Body of pancreas (tissue), 4 donors: ENCODE data around the gene USP47. TPM values are rescaled to one million over a fixed set of nuclear protein-coding genes. Genes with fewer than 3 reads are reported as not detected.
A peak's percentile ranks its signal among the peaks of the same experiment; 100 is the strongest.

Experiments used
- ATAC-seq: fragments of 150-250 bp; one replicate; pipeline ENCODE4 v1.9.1; 2016
- DNase-seq, 4 donors: peaks; one replicate each; pipeline ENCODE4 v3.0.0-alpha.2; 2019
- H3K27ac ChIP-seq, 4 donors: fragments of 200-600 bp; sonication (generic); 1 replicate in 3 of 4; 2 replicates in 1 of 4; pipeline versions ENCODE4 v1.5.1 to v1.6.1; 2016 to 2019; ENCODE audit warnings: mild to moderate bottlenecking in 1 of 4, mixed read lengths in 1 of 4, moderate library complexity in 1 of 4
- H3K27me3 ChIP-seq, 2 donors: fragments of 200-600 bp; sonication (generic); one replicate each; pipeline ENCODE4 v1.6.0; 2016; ENCODE audit warnings: mild to moderate bottlenecking in 1 of 2
- H3K36me3 ChIP-seq, 2 donors: fragments of 200-600 bp; sonication (generic); replicated peaks in 1 of 2; 2 replicates each; pipeline ENCODE4 v1.5.1; 2016; ENCODE audit warnings: low read depth in 2 of 2; ENCODE audit not compliant: insufficient read depth in 1 of 2
- H3K4me1 ChIP-seq: fragments of 200-600 bp; sonication (generic); one replicate; pipeline ENCODE4 v1.6.0; 2016
- H3K4me3 ChIP-seq, 2 donors: fragments of 200-600 bp; sonication (generic); 1 replicate in 1 of 2; 2 replicates in 1 of 2; pipeline ENCODE4 v1.5.1; 2016 to 2019
- H3K9me3 ChIP-seq, 3 donors: fragments of 200-600 bp; sonication (generic); 1 replicate in 2 of 3; 2 replicates in 1 of 3; pipeline ENCODE4 v1.5.1; 2016
- CTCF ChIP-seq, 7 experiments: fragments of 450-650 bp in 4 of 7; fragments of 200-600 bp in 3 of 7; sonication (generic) in 3 of 7; IDR thresholded peaks; one replicate each; pipeline ENCODE4 v1.5.1; 2016 to 2019; ENCODE audit warnings: antibody characterized with exemption in 7 of 7
- POLR2A ChIP-seq, 3 donors: fragments of 450-650 bp; IDR thresholded peaks; one replicate each; pipeline ENCODE4 v1.6.1; 2016; ENCODE audit warnings: antibody characterized with exemption in 3 of 3, mild to moderate bottlenecking in 2 of 3
- WGBS, 2 donors: methylation state at CpG; one replicate each; pipeline ENCODE4 v1.1.5; 2017; 5-methylcytosine and 5-hydroxymethylcytosine counted together
- intact Hi-C: fragments of 100-400 bp; cut with DNase I; formaldehyde crosslinking; loops from one replicate; pipeline ENCODE4 v1.15.1; 2023
- total RNA-seq, 2 donors: library from RNA; depleted of rRNA; stranded (reverse); fragments of >200 nt; gene quantifications; one replicate each; pipeline ENCODE4 v1.1.0, GENCODE V29; 2016

USP47 gene
- total RNA-seq, 2 donors from 2014 or later, result 51.1 to 63.3 TPM

GRCh38 chr11:11965192-11965591 lies 123.4 kb downstream of the USP47 start:
- no peak overlapping the region for H3K27ac ChIP-seq
- TF ChIP-seq CTCF (IDR thresholded peaks at IDR 0.05) (no peak), POLR2A (IDR thresholded peaks at IDR 0.05) (no peak)
- H3K36me3 ChIP-seq, result no peaks in the 10 kb centered on the region
- intact Hi-C loops, result no loop called here
- 79 to 100% methylated on average over 1 to 3 of the region's 3 CpGs for WGBS, 2 donors
- DNase-seq, result no peak
- H3K4me1 ChIP-seq, result peaks cover 8% of the 10 kb centered on the region
- H3K9me3 ChIP-seq, result no peaks in the 10 kb centered on the region
- H3K27me3 ChIP-seq, result no peaks in the 10 kb centered on the region
- no peak overlapping the region for H3K4me3 ChIP-seq
- ATAC-seq, result no peak

- ATAC-seq (no peak), DNase-seq (no peak)
- no peak for TF ChIP-seq POLR2A (IDR thresholded peaks at IDR 0.05)
- H3K9me3 ChIP-seq, result no peaks in the 10 kb centered on the region
- intact Hi-C loops, result no loop called here
- peaks cover 8% of the 10 kb centered on the region for H3K4me1 ChIP-seq
- H3K4me3 ChIP-seq, result no peak overlapping the region
- 84 to 85% methylated on average over 7 to 10 of the region's 10 CpGs for WGBS, 2 donors
- H3K27me3 ChIP-seq, result no peaks in the 10 kb centered on the region
- no peaks in the 10 kb centered on the region for H3K36me3 ChIP-seq
- H3K27ac ChIP-seq, result no peak overlapping the region
Measured at GRCh38 chr11:11965656-11966353, 124.0 kb downstream of the USP47 start.

- DNase-seq (no peak), ATAC-seq (no peak)
- Histone ChIP-seq H3K27ac (no peak overlapping the region), H3K4me3 (no peak overlapping the region), H3K27me3 (no peaks in the 10 kb centered on the region), H3K4me1 (peaks cover 8% of the 10 kb centered on the region), H3K36me3 (no peaks in the 10 kb centered on the region), H3K9me3 (no peaks in the 10 kb centered on the region)
- 84 to 92% methylated on average over 7 of the region's 7 CpGs for WGBS, 2 donors
- TF ChIP-seq POLR2A (IDR thresholded peaks at IDR 0.05) (no peak), CTCF (IDR thresholded peaks at IDR 0.05) (no peak)
- intact Hi-C loops, result no loop called here
Measured at GRCh38 chr11:11966354-11966741, 124.6 kb downstream of the USP47 start.

- peak; percentile 51 to 74 (median 64) for TF ChIP-seq CTCF (IDR thresholded peaks at IDR 0.05)
- no peak for TF ChIP-seq POLR2A (IDR thresholded peaks at IDR 0.05)
- no peaks in the 10 kb centered on the region for H3K27me3 ChIP-seq
- DNase-seq (peak; percentile 72 to 84 (median 78)), ATAC-seq (peak; percentile 80)
- peaks cover 8% of the 10 kb centered on the region for H3K4me1 ChIP-seq
- no peak overlapping the region for H3K27ac ChIP-seq
- no peaks in the 10 kb centered on the region for H3K9me3 ChIP-seq
- WGBS, 2 donors, result 74% methylated on average over 13 to 15 of the region's 15 CpGs
- no peaks in the 10 kb centered on the region for H3K36me3 ChIP-seq
- intact Hi-C loops, result no loop called here
- H3K4me3 ChIP-seq, result no peak overlapping the region
Measured at GRCh38 chr11:11966826-11967668, 125.3 kb downstream of the USP47 start.

- no peak overlapping the region for H3K4me3 ChIP-seq
- H3K27ac ChIP-seq, result no peak overlapping the region
- no peak for TF ChIP-seq POLR2A (IDR thresholded peaks at IDR 0.05)
- TF ChIP-seq CTCF (IDR thresholded peaks at IDR 0.05), result no peak
- no peaks in the 10 kb centered on the region for H3K36me3 ChIP-seq
- H3K9me3 ChIP-seq, result no peaks in the 10 kb centered on the region
- 93 to 95% methylated on average over 10 of the region's 11 CpGs for WGBS, 2 donors
- intact Hi-C loops, result no loop called here
- no peaks in the 10 kb centered on the region for H3K27me3 ChIP-seq
- ATAC-seq, result no peak
- H3K4me1 ChIP-seq, result peaks cover 11% of the 10 kb centered on the region
- DNase-seq, result no peak
Measured at GRCh38 chr11:11967669-11968510, 126.1 kb downstream of the USP47 start.
